BE2C (cell line): ENCODE data around the gene ANKRD62. TPM values are rescaled to one million over a fixed set of nuclear protein-coding genes. Genes with fewer than 3 reads are reported as not detected.

Experiments used
- DNase-seq: peaks from one replicate; pipeline ENCODE4 v3.0.0-alpha.2; 2020
- H3K27me3 ChIP-seq: fragments of 250-450 bp; sonication (Bioruptor Pico); 2 replicates; pipeline ENCODE4 v1.5.1; 2020; ENCODE audit warnings: mild to moderate bottlenecking
- H3K36me3 ChIP-seq: fragments of 250-450 bp; sonication (Bioruptor Pico); 2 replicates; pipeline ENCODE4 v1.5.1; 2020; ENCODE audit warnings: mild to moderate bottlenecking
- H3K4me1 ChIP-seq: fragments of 250-450 bp; sonication (Bioruptor Pico); 2 replicates; pipeline ENCODE4 v1.5.1; 2020
- H3K4me3 ChIP-seq: 2 replicates; pipeline ENCODE4 v1.5.1; 2011; ENCODE audit warnings: low read depth, low read length
- H3K9me3 ChIP-seq: fragments of 250-450 bp; sonication (Bioruptor Pico); 2 replicates; pipeline ENCODE4 v1.5.1; 2020
- CTCF ChIP-seq: IDR thresholded peaks from 2 replicates; pipeline ENCODE4 v1.5.1; 2012; ENCODE audit warnings: mild to moderate bottlenecking, low read depth, low read length
- polyA plus RNA-seq: library from polyadenylated mRNA; unstranded; fragments of >200 nt; gene quantifications from one replicate; pipeline ENCODE4 v1.2.1, GENCODE V29; 2012; ENCODE audit warnings: low read depth, missing spikeins; ENCODE audit not compliant: insufficient read length, insufficient read depth

ANKRD62 gene
- polyA plus RNA-seq, result not detected

DNA sequence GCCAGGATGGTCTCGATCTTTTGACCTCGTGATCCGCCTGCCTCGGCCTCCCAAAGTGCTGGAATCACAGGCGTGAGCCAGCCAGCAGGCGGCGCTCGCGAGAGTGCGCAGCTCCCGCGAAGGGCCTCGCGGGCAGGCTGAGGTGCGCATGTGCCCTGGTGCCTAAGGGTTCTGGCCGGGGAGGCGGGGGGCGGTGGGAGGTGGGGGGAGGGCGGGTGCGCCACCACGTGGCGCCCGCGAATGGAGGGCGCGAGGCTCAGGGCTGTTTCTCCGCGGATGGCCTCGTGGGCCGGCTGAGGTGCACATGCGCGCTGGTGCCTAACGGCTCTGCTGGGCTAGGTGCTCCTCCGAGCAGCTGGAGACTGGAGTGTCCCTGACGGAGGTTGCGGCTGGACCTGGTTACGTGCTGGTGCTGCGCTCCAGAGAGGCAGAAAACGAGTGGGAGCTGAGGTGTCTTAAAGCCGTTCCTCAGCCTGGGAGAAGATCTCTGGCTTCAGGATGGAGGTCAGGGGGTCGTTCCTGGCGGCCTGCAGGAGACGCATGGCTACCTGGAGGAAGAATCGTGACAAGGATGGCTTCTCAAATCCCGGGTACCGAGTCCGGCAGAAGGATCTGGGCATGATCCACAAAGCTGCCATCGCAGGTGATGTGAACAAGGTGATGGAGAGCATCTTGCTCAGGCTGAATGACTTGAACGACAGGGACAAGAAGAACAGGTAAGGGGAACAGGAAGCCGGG, at the start of gene ANKRD62:
ANKRD62 (plus strand) TSS at position 324 of the 738 bp plus-strand sequence; CDS start at position 499, 175 bp downstream.
- DNase-seq, result no peak
- no peaks in the 10 kb centered on the region for H3K9me3 ChIP-seq
- TF ChIP-seq CTCF, result no peak
- H3K36me3 ChIP-seq, result no peaks in the 10 kb centered on the region
- H3K4me1 ChIP-seq, result no peaks in the 10 kb centered on the region
- H3K27me3 ChIP-seq, result no peaks in the 10 kb centered on the region
- H3K4me3 ChIP-seq, result no peak within 1 kb of the TSS

- Histone ChIP-seq H3K27me3 (no peaks in the 10 kb centered on the region), H3K4me3 (no peak overlapping the region), H3K9me3 (no peaks in the 10 kb centered on the region), H3K36me3 (no peaks in the 10 kb centered on the region), H3K4me1 (no peaks in the 10 kb centered on the region)
- DNase-seq, result no peak
- TF ChIP-seq CTCF, result no peak
Measured at GRCh38 chr18:12044591-12044990, 49.1 kb upstream of the ANKRD62 start.

DNA sequence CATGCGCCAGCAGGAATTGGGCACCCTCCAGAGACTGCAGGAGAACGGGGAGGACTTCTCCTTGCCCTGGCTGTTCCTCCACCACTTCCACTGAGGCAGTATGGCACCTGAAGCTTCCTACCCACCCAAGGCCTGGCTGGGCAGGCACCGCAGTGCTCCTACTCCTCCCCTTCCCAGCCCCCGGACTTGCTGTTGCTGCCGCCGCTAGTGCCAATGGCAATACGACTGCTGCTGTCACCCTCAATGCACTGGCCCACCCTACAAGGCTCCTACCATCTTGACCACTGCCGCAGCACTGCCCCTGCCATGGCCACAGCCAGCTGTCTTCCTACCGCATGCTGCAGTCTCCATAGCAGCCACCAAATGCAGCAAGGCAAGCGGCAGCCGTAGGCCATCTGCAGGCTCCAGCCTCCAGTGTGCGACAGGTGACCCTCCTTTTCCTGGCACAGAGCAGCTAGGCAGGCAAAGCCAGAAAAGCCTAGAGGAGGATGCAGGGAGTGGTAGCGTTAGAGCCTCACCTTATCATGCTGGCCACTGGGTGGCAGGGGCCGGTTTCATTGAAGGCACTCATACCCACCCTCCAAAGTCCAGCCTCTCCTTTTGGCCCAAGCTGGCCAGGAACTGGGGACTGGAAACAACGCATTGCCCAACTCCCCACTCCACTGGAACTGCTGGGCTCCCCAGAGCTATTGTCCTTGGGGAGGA, 47.4 kb upstream of the ANKRD62 start:
- H3K4me1 ChIP-seq, result no peaks in the 10 kb centered on the region
- DNase-seq, result no peak
- no peak for TF ChIP-seq CTCF
- H3K27me3 ChIP-seq, result no peaks in the 10 kb centered on the region
- no peaks in the 10 kb centered on the region for H3K9me3 ChIP-seq
- no peaks in the 10 kb centered on the region for H3K36me3 ChIP-seq
- H3K4me3 ChIP-seq, result no peak overlapping the region

DNA sequence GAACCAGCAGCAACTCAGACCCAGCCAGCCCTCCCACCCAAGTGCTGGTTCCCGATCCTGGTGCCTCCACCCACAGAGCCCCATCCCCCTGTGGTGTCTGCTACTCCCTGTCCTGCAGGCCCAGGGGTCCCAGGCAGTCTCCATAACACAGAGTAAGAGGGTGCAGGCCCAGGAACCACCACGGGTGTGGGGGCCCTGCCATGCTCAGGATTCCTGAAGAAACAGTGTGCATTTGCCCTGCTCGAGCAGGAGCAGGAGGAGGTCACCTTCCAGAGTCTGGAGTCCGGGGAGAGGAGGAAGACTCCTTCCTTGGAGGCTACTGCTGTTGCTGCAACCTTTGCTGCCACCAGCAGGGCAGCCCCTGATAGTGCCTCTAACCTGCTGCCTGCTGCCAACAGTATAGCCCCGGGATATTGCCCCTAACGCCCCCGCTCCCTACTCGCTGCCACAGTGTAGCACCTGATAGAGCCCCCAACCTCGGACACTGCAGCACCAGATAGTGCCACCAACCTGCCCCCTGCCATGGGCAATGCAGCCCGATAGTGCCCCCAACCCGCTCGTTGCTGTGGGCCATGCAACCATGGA, 46.8 kb upstream of the ANKRD62 start:
- Histone ChIP-seq H3K27me3 (no peaks in the 10 kb centered on the region), H3K36me3 (no peaks in the 10 kb centered on the region), H3K4me3 (no peak overlapping the region), H3K9me3 (no peaks in the 10 kb centered on the region), H3K4me1 (no peaks in the 10 kb centered on the region)
- DNase-seq, result no peak
- no peak for TF ChIP-seq CTCF

DNA sequence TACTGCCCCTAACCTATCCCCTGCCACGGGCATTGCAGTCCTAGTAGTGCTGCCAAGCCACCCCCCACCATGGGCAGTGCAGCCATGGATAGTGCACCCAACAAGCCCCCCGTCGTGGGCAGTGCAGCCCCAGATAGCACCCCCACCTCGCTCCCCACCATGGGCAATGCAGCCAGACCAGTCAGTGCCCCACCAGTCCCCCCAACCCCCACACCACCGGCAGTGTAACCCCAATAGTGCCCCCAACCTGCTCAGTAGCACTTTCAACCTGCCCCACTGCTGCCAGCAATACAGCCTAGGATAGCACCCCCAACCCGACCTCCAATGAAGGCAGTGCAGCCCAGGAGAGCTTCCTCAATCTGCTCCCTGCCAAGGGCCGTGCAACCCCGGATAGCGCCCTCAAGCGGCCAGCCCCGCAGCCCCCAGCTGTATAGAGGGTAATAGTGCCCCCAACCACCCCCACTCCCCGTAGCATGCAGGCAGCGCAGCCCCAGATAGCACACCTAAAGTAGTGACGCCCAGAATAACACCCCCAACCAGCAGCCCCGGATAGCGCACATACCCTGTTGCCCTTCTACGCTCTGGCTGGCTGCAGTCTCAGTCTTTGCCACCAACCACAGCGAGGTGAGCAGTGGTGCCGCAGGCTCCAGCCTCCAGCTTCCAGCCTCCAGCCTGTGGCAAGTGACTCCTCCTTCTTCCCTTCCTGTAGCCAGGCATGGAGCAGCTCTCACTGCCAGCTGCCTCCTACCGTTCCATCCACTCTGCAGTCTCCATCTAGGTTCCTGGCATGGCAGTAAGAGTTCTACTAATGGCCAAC, 45.4 kb upstream of the ANKRD62 start:
- H3K4me3 ChIP-seq, result no peak overlapping the region
- H3K4me1 ChIP-seq, result no peaks in the 10 kb centered on the region
- H3K9me3 ChIP-seq, result no peaks in the 10 kb centered on the region
- no peak for DNase-seq
- H3K27me3 ChIP-seq, result no peaks in the 10 kb centered on the region
- no peaks in the 10 kb centered on the region for H3K36me3 ChIP-seq
- no peak for TF ChIP-seq CTCF
